GM10266 (cell line): ENCODE data around the gene PHETA2.

Experiments used
- DNase-seq: peaks from one replicate; pipeline ENCODE4 v3.0.0; 2012; ENCODE audit errors: extremely low spot score
- TF ChIP-seq, protein P1 (sequence below): IDR thresholded peaks from 2 replicates; pipeline ENCODE4 v1.5.1; 2012; ENCODE audit warnings: mild to moderate bottlenecking, low read depth; ENCODE audit not compliant: control insufficient read depth, insufficient read depth; ENCODE audit errors: missing control alignments

PHETA2 gene, protein sequence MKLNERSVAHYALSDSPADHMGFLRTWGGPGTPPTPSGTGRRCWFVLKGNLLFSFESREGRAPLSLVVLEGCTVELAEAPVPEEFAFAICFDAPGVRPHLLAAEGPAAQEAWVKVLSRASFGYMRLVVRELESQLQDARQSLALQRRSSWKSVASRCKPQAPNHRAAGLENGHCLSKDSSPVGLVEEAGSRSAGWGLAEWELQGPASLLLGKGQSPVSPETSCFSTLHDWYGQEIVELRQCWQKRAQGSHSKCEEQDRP

DNA sequence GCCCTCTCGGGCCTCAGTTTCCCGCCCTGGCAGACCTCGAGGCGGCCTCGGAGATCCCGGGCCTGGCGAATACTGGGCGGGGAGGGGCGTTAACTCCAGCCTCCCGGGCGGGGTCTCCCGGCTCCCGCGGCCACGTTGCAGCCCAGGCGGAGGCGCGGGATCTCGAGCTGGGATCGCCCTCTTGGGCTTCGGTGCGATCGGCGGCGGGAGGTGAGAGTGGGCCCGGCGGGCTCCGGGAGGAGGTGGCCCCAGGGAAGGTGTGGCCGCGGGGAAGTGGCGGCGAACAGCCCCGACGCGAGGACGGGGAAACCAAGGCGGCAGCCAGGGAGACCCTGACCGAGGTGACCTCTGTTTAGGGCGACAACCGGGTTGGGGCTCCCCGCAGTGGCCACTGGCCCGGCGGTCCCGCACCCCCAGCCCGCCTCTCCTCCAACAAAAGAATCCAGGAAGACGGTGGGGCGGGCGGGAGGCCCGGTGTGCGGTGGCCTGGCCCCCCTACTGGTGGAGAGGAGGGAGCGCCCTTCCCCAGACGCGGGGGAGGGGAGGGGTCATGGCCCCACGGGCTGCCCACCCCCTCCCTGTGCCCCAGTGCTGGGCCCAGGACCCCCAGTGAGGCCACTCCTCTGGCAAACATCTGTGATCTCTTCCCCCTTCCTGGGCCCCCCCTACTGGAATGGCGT, at the start of gene PHETA2:
Gene PHETA2, plus strand, starts transcription at position 117 of the 680 bp plus-strand sequence. CDS start 3,046 bp downstream, outside the sequence.
- peak; percentile 70 for DNase-seq
- TF ChIP-seq, protein P1, sequence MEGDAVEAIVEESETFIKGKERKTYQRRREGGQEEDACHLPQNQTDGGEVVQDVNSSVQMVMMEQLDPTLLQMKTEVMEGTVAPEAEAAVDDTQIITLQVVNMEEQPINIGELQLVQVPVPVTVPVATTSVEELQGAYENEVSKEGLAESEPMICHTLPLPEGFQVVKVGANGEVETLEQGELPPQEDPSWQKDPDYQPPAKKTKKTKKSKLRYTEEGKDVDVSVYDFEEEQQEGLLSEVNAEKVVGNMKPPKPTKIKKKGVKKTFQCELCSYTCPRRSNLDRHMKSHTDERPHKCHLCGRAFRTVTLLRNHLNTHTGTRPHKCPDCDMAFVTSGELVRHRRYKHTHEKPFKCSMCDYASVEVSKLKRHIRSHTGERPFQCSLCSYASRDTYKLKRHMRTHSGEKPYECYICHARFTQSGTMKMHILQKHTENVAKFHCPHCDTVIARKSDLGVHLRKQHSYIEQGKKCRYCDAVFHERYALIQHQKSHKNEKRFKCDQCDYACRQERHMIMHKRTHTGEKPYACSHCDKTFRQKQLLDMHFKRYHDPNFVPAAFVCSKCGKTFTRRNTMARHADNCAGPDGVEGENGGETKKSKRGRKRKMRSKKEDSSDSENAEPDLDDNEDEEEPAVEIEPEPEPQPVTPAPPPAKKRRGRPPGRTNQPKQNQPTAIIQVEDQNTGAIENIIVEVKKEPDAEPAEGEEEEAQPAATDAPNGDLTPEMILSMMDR: peak; percentile 29

DNA sequence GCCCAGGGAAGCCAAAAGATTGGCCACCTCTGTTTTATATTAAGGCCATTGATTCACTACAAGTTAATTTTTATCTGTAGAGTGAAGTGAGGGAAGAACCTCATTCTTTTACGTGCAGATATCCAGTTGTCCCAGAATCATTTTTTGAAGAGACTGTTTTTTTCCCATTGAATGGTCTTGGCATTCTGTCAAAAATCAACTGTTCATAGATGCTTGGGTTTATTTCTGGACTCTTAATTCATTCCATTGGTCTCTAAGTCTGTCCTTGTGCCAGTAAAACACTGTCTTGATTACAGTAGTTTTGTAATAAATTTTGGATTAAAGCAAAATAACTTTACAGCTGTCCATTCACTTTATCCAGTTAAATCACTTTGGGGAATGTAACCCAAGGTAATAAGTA, 48.6 kb upstream of the PHETA2 start:
- DNase-seq: no peak
- TF ChIP-seq, protein P1: no peak

DNA sequence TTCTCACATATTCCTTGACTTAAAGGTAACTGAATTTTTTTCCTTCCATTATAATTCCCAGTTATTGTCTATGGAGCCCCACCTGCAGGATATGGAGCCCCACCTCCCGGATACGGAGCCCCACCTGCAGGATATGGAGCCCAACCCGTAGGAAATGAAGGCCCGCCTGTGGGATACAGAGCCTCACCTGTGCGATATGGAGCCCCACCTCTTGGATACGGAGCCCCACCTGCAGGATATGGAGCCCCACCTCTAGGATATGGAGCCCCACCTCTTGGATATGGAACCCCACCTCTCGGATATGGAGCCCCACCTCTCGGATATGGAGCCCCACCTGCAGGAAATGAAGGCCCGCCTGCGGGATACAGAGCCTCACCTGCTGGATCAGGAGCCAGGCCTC, 47.3 kb upstream of the PHETA2 start:
- TF ChIP-seq, protein P1: no peak
- DNase-seq: no peak

DNA sequence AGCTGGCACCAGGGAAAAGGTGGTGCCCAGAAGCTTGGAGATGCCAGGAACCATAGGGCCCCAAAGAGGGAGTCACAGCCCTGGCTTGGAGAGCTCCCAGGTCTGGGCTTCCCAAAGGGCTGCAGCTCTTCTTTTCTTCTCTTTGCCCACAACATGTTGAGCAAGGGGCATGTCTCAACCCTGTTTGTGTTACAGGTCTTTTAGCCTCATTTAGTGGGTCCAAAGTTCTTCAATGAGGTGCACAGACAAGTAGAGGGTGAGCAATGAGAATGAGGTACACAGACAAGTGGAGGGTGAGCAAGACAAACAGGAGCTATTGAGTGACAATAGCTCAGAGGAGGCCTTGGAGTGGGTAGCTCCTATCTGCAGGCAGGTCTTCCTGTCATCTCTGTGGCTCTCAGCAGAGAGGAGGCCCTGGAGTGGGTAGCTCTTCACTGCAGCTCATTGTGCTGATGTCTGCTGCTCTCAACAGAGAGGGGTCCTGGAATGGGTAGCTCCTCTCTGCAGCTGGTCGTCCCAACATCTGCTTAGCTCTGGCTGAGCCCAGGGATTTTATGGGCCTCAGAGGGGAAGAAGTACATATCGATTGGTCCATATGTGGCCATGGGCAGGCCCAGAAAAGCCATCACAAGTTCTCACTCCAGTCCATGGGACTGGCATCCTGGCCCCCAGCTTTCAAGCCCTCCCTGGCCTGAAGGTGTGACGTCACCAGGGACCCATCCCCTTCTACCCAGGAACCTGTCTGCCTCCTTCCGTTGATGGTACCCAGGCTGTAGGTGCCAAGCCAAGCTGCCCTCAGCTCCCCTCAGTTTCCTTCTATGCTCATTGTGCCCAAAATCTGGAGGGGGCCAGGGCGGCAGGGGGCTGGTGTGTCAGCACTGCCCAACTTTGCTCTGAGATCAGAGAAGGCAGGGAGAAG, 40.5 kb upstream of the PHETA2 start:
- no peak for DNase-seq
- TF ChIP-seq, protein P1: no peak

DNA sequence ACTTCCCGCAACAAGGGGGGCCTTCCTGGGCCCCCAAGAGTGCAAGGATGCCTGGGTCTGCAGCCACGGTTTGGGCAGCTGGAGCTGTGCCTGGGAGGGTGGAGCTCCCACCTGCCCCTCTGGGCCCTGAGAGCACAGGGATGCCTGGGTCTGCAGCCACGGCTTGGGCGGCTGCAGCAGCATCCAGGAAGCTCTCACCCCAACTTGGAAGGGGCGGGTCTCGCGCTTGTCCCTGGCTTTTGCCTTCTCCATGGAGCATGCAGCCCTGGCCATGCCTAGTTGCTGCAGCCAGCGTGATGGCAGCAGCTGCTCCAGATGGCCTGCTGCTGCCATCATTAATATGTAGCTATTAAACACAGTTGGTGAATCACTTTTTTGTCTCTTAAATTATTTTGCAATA, 38.8 kb upstream of the PHETA2 start:
- TF ChIP-seq, protein P1: no peak
- DNase-seq: no peak

DNA sequence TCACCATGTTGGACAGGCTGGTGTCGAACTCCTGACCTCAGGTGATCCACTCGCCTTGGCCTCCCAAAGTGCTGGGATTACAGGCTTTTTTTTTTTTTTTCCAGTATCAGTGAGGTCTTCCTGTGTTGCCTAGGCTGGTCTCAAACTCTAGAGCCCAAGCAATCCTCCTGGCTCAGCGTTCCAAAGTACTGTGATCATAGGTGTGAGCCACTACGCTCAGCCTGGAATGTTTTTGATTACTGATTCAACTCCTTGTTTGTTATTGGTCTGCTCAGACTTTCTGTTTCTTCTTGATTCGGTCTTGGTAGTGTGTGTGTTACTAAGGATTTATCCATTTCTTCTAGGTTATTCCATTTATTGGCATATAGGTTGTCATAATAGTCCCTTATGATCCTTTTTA, 34.8 kb upstream of the PHETA2 start:
- TF ChIP-seq, protein P1: no peak

DNA sequence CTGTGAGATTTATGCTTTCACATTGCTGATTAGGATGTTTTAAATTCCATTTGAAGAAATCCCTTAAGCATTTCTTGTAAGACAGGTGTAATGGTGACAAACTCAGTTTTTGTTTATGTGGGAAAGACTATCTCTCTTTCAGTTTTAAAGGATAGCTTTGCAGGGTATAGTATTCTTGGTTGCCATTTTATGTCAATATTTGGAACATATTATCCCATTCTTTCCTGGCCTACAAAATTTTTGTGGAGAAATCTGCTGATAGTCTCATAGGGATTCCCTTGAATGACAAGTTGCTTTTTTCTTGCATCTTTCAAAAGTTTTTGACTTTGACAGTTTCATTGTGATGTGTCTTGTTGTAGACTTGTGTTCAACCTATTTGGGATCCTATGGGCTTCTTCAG, 32.3 kb upstream of the PHETA2 start:
- TF ChIP-seq, protein P1: no peak

More for the DNA sequence above, 34.8 kb upstream of the PHETA2 start:
- DNase-seq: no peak

More for the DNA sequence above, 32.3 kb upstream of the PHETA2 start:
- no peak for DNase-seq
